Activated effector memory CD4-positive, alpha-beta T cell treated with anti-CD3 and anti-CD28 coated beads, Interleukin-2, amount 50 U/mL, for 16 hours (primary cell): Measurements from ENCODE around the gene SLC25A11.

Experiments used
- DNase-seq: peaks from one replicate; pipeline ENCODE4 v3.0.0-alpha.2; 2020

SLC25A11 gene, protein sequence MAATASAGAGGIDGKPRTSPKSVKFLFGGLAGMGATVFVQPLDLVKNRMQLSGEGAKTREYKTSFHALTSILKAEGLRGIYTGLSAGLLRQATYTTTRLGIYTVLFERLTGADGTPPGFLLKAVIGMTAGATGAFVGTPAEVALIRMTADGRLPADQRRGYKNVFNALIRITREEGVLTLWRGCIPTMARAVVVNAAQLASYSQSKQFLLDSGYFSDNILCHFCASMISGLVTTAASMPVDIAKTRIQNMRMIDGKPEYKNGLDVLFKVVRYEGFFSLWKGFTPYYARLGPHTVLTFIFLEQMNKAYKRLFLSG

DNA sequence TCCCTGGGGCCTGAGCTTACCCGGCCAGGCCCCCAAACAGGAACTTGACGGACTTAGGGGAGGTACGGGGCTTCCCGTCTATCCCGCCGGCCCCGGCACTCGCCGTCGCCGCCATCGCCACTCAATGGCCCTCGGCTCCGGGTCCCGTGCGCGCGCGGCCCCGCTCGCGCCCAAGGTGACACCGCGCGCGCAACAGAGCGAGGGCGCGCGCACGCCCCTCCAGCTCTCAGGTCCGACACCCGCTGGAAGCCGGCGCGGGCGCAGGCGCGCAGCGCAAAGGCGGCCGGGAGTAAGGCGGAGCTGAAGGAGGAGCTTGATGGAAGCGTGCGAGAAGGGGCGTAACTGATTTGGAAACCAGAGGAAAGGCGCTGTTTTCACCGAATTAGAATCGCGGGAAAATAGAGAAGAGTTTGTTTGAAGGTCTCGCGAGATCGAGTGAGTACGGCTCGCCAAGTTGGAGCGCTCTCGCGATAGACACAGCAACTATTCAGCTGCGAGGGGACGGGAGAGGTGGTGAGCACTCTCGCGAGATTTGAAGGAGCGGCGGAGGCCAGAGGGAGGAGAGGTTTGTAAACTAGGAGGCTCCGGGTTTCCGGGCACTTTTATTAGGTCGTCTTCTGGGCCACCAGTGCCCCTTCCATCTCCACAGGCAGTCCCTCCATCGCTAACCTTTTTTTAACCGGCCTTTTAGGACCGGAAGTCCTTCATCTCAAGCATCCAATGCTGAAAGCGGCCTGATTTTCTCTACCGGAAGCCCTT lies at the start of gene SLC25A11, which contains the start of gene RNF167:
Gene SLC25A11 (minus strand): TSS at position 251 of the 759 bp plus-strand sequence. CDS start 136 bp downstream, at position 115.
Gene RNF167 (plus strand): TSS at position 473 of the 759 bp plus-strand sequence. CDS start 642 bp downstream, outside the sequence.
- DNase-seq: peak; percentile 98

- DNase-seq: no peak
Observed at GRCh38 chr17:4987767-4988567, 48.1 kb upstream of the SLC25A11 start.

- peak; percentile 96 for DNase-seq
Observed at GRCh38 chr17:4986951-4987766, 47.3 kb upstream of the SLC25A11 start, which contains the start of gene CAMTA2. Gene CAMTA2 (minus strand): TSS chr17:4987675. CDS start chr17:4986222, 1,453 bp downstream.

DNA sequence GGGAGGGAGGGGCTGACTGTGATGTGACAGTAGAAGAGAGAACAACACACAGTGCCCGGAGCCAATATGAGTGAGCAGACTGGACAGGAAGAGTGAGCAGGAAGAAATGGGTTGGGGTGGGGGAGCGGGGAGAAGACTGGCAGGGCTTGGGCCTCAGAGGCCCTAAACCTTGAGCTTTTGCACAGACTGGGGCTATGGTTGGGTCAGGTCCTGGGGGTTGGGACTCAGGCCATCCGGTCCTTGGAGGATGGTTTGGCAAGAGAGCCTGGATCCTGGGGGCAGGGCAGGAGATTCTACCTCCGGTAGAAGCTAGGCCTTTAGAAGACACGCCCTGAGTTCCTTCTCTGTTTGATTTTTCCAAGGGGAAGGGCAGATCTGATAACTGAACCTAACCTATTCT lies 46.6 kb upstream of the SLC25A11 start:
- DNase-seq: no peak

GRCh38 chr17:4982305-4982704 lies 42.5 kb upstream of the SLC25A11 start:
- no peak for DNase-seq

DNA sequence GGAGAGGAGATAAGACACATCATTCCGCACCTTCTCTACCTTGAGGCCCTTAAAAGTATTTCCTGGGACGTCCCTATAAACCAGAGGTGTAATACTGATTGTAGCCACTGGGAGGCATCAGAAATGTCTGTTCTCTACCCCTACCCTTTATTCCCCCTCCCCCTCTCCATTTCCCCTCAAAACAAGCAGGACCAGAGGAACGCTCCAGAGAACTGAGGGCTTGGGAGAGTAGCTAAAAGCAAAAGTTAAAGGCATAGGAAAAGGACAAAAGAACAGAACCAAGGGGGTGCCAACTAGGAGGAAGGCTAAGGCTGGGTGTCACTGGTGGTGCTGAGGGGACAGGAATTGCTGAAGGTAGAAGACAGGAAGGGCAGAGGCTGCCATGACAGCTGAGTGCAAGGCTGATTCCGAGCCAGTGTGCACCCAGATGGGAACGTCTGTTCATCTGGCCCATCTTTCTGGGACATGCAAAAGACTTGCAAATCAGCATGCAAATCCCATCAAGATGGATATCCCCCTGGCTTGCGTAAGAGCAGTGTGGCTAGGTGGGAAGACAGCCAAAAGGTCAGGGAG lies 40.9 kb upstream of the SLC25A11 start:
- DNase-seq: no peak

DNA sequence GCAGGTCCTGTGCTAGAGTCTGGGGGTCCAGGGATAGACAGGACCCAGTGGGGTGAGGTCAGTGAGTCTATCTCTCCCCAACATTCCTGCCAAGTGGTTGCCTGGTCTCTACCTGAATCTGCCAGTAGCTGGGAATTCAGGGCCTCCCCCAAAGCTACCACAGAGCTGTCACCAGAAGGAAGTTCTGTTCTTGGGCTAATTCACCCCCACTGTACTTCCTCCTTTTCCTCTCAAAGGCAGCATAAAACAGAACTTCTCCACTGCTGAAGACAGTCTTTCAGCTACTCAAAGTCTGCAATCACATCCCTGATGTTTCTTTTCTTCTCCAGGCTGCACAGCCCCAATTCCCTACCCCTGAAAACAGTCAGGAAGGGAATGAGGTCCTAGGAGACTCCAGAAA lies 38.9 kb upstream of the SLC25A11 start:
- no peak for DNase-seq

- DNase-seq: no peak
Observed at GRCh38 chr17:4974115-4974670, 34.3 kb upstream of the SLC25A11 start.

GRCh38 chr17:4973256-4974114 lies 33.6 kb upstream of the SLC25A11 start:
- DNase-seq: no peak

DNA sequence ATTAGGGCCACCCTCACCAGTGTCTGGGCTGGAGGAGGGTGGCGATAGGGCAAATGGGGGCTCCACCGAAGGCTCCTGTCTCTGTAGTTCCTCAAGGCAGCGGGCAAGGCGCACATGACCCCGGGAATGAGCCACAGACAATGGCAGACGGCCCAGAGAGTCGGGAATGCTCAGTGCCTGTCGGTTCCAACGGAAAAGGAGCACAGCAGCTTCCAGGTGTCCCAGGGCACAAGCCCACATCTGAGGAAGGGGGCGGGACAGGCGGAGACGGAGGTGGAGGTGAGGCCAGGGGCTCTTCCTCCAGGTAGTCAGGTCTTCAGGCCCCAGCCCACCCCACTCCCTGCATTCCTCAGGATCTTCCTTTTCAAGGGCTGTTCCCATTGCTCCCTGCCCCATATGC lies 32.9 kb upstream of the SLC25A11 start:
- DNase-seq: no peak

- no peak for DNase-seq
Observed at GRCh38 chr17:4972322-4972721, 32.5 kb upstream of the SLC25A11 start.

DNA sequence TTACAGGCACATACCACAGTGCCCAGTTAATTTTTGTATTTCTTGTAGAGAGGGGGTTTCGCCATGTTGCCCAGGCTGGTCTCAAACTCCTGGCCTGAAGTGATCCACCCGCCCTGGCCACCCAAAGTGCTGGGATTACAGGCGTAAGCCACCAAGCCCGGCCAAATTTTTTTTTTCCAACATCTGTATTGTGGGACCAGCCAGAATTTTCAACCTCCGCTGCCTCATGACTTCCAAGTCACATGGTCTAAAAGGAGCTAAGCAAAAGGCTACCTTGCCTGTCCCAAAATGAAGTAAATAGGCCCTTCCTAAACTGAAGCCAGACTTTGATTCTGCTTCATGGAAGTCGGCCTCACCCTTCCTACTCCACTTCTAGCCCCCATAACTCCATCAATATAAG lies 32.0 kb upstream of the SLC25A11 start:
- no peak for DNase-seq

- peak; percentile 62 for DNase-seq
Observed at GRCh38 chr17:4970273-4970672, 30.4 kb upstream of the SLC25A11 start.

DNA sequence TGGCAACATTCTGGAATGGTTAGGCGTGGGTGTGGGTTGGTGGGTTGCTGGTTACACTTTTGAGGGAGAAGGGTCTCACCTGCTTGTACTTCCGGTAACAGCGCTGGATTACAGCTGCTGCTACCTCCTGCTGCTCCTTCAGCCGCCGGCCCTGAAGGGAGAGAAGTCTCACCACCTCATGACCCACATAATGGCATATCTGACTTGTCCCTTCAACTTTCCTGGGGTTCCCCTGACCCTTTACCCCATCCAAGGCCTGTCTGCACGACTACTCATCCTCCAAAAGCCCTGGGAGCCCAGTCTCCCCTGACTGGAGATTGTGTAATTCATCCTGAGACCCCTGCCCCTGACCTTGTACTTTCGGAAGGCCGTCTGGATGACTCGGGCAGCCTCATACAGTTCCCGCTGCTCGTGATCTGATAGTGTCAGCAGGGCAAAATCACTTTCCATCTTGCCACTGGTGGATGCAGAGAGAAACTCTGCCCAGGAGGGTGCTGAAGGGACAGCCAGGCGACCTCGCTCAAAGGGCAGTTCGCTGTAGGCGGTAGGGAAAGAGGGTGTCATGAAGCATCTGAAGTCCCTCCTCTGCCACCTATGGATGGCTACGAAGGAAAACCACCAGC lies 29.8 kb upstream of the SLC25A11 start:
- DNase-seq: peak; percentile 73

GRCh38 chr17:4969047-4969550 lies 29.3 kb upstream of the SLC25A11 start:
- peak; percentile 75 for DNase-seq

DNA sequence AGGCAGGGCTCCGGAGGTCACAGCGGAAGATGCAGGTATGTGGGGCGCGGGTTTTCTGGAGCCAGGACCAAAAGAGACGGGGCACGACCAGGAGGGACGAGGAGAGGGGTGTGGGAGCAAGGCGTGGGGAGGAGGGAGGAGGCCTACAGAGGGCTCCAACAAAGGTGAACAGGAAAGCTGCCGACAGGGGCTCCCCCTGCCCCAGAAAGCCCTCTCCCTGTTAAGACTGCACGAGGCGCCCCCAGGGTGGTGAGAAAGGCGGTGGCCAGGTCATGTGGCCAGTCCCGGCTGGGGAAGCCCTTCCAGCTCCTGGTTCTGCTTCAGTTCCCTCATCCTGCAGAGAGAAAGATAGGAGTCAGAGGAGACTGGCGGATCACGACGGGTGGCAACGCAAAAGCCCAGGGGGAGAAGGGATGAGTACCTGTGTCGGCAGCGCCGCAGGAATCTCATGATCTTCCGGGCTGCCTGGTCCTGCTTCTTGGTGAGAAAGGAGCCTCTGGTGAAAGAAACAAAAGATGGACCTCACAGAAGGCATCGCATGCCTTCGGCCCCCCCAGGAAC lies 28.7 kb upstream of the SLC25A11 start:
- peak; percentile 72 for DNase-seq

GRCh38 chr17:4967539-4968485 lies 28.0 kb upstream of the SLC25A11 start, which contains the start of gene SPAG7:
Gene SPAG7 (minus strand): TSS chr17:4967817. CDS start chr17:4967804, 13 bp downstream.
- DNase-seq: peak; percentile 97
